RWPE2 (cell line): ENCODE data around the gene TRAF1.

Source experiments
- ATAC-seq: fragments of 200-7000 bp; cut with Tn5 transposase; 3 replicates; pipeline ENCODE4 v1.9.1; 2021; ENCODE audit warnings: low read depth
- DNase-seq: peaks from one replicate; pipeline ENCODE4 v3.0.0-alpha.2; 2020; ENCODE audit warnings: low spot score
- H3K27ac ChIP-seq: fragments of 450-650 bp; 2 replicates; pipeline ENCODE4 v1.5.1; 2017; ENCODE audit warnings: mild to moderate bottlenecking; ENCODE audit not compliant: poor library complexity, severe bottlenecking
- H3K27me3 ChIP-seq: fragments of 250-450 bp; sonication (Bioruptor Pico); 2 replicates; pipeline ENCODE4 v1.5.1; 2021; ENCODE audit warnings: mild to moderate bottlenecking, moderate library complexity; ENCODE audit not compliant: insufficient read depth, poor library complexity, severe bottlenecking
- H3K36me3 ChIP-seq: fragments of 250-450 bp; sonication (Bioruptor Pico); 2 replicates; pipeline ENCODE4 v1.5.1; 2020; ENCODE audit warnings: low read depth, mild to moderate bottlenecking, moderate library complexity
- H3K4me1 ChIP-seq: fragments of 250-450 bp; sonication (Bioruptor Pico); 2 replicates; pipeline ENCODE4 v1.5.1; 2021; ENCODE audit warnings: mild to moderate bottlenecking, moderate library complexity; ENCODE audit not compliant: insufficient read depth, poor library complexity, severe bottlenecking
- H3K4me3 ChIP-seq: fragments of 250-450 bp; sonication (Bioruptor Pico); 2 replicates; pipeline ENCODE4 v1.5.1; 2021; ENCODE audit warnings: mild to moderate bottlenecking, moderate library complexity; ENCODE audit not compliant: severe bottlenecking
- H3K9me3 ChIP-seq: fragments of 250-450 bp; sonication (Bioruptor Pico); 2 replicates; pipeline ENCODE4 v1.5.1; 2021; ENCODE audit warnings: mild to moderate bottlenecking, moderate library complexity; ENCODE audit not compliant: severe bottlenecking
- TF ChIP-seq, protein P1 (sequence below): fragments of 450-650 bp; IDR thresholded peaks from one replicate; pipeline ENCODE4 v1.5.1; 2017; ENCODE audit warnings: mild to moderate bottlenecking, moderate library complexity; ENCODE audit not compliant: poor library complexity, severe bottlenecking

The TRAF1 gene

DNA sequence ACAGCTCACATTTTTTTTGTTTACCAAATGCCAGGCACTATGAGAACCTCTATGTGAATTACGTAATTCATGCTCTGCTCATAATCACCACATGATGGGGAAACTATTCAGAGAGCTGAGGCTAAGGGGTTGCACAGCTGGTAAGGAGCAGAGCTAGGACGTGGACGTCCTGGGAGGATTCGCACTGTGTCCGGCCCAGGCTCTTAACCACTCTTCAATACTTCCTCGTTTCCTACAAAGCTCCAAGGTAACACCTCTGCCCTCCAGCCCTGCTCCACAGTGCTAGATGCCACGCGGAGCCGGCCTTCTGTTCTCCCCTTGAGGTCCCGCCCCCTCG, 58.3 kb downstream of the TRAF1 start:
- TF ChIP-seq, protein P1, sequence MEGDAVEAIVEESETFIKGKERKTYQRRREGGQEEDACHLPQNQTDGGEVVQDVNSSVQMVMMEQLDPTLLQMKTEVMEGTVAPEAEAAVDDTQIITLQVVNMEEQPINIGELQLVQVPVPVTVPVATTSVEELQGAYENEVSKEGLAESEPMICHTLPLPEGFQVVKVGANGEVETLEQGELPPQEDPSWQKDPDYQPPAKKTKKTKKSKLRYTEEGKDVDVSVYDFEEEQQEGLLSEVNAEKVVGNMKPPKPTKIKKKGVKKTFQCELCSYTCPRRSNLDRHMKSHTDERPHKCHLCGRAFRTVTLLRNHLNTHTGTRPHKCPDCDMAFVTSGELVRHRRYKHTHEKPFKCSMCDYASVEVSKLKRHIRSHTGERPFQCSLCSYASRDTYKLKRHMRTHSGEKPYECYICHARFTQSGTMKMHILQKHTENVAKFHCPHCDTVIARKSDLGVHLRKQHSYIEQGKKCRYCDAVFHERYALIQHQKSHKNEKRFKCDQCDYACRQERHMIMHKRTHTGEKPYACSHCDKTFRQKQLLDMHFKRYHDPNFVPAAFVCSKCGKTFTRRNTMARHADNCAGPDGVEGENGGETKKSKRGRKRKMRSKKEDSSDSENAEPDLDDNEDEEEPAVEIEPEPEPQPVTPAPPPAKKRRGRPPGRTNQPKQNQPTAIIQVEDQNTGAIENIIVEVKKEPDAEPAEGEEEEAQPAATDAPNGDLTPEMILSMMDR: no peak
- no peaks in the 10 kb centered on the region for H3K9me3 ChIP-seq
- H3K27me3 ChIP-seq: no peaks in the 10 kb centered on the region
- no peak for DNase-seq
- peak overlapping the region; percentile 14 for H3K27ac ChIP-seq
- peaks cover 84% of the 10 kb centered on the region for H3K36me3 ChIP-seq
- peak; percentile 20; the same call in 2 of the 3 replicates for ATAC-seq
- peak overlapping the region; percentile 18 for H3K4me3 ChIP-seq
- peaks cover 9% of the 10 kb centered on the region for H3K4me1 ChIP-seq

DNA sequence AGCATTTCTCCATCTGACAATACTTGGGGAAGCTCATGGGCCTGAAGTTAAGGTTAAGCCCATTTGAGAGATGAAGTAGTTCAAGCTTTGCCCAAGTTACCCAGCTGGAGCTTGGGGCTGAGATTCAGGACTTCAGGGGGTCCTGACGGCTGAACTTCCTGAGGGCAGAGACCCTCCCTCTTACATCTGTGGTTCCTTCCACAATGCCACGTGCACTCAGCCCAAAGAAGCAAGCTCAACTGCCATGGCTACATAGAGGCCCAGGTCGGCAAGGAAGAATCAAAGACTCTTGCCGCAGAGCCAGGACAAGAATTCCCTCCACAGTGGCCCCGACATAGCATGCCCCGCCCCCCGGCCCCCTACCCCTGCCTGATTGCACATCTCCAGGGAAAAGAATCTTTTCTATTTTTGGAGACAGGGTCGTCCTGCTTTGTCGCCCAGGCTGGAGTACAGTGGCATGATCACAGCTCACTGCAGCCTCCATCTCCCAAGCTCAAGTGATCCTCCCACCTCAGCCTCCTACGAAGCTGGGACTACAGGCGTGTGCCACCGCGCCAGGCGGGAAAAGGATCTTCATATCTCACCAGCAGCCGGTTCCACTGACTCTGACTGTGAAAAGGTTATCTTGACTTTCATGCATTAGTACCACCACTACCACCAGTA, 58.8 kb downstream of the TRAF1 start:
- Histone ChIP-seq H3K4me1 (peaks cover 5% of the 10 kb centered on the region), H3K27ac (peak overlapping the region; percentile 14), H3K4me3 (no peak overlapping the region), H3K36me3 (peaks cover 81% of the 10 kb centered on the region), H3K9me3 (no peaks in the 10 kb centered on the region), H3K27me3 (no peaks in the 10 kb centered on the region)
- TF ChIP-seq, protein P1: no peak
- DNase-seq (no peak), ATAC-seq (no peak)

DNA sequence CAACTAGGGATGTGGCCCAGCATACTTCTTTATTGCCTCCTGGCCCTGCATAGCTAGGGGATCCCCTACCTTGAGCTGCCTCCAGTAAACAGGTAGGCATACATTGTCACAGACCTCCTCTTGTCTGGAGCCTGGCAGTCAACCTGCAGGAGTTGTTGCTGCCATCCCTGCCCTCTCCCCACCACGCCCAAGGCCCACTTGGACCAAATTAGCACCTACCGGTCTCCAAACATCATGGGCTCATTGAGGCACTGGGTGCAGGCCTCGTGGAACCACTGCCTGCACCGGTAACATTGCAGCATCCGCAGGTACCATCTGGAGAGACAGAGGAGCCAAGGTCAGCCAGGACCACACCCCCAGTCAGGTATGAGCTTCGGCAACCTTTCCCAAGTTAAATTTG, 59.9 kb downstream of the TRAF1 start:
- Histone ChIP-seq H3K4me3 (no peak overlapping the region), H3K4me1 (peaks cover 5% of the 10 kb centered on the region), H3K9me3 (no peaks in the 10 kb centered on the region), H3K27ac (no peak overlapping the region), H3K27me3 (no peaks in the 10 kb centered on the region), H3K36me3 (peaks cover 82% of the 10 kb centered on the region)
- no peak for ATAC-seq
- TF ChIP-seq, protein P1: no peak
- no peak for DNase-seq

DNA sequence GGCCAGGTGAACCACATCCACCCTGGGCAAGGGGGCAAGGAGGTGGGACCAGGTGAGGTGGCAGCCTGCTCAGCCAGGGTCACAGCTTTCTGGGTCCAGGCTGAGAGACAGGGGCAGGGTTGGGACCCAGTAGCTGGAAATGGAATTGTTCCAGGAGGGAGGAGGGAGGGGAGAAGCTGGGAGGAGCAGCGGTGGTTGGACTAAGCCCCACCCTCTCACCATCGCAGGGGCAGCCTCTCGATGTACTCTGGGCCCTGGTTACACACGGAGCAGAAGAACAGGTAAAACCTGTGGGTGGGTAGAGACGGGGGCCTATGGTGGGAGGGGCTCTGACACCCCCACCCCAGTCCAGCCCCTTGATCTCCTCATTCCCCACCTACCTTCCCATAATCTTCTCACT, 60.8 kb downstream of the TRAF1 start:
- TF ChIP-seq, protein P1: no peak
- H3K4me3 ChIP-seq: no peak overlapping the region
- H3K27ac ChIP-seq: no peak overlapping the region
- H3K27me3 ChIP-seq: no peaks in the 10 kb centered on the region
- no peak for ATAC-seq
- H3K4me1 ChIP-seq: peaks cover 5% of the 10 kb centered on the region
- no peaks in the 10 kb centered on the region for H3K9me3 ChIP-seq
- peaks cover 81% of the 10 kb centered on the region for H3K36me3 ChIP-seq
- no peak for DNase-seq

DNA sequence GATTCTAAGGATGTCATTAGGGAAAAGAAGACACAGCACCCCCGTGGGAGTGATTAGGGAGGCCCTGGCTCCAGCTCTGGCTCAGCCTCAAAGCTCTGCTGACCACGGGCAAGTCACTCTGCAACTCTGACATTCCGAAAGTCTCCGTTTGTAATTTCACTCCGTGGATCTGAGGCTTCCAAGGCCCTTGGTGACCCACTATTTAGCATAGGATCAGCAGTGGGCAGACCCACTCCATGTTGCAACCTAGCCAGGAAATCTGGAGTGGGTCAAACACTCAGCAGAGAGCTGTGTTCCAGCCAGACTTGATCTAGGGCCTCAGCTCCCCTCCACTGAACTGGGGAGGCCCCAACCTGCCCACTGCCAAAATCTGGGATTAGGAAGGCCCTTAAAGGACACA, 61.4 kb downstream of the TRAF1 start:
- peaks cover 83% of the 10 kb centered on the region for H3K36me3 ChIP-seq
- ATAC-seq: no peak

More for the DNA sequence above, 61.4 kb downstream of the TRAF1 start:
- no peak overlapping the region for H3K27ac ChIP-seq
- H3K9me3 ChIP-seq: no peaks in the 10 kb centered on the region
- H3K4me1 ChIP-seq: peaks cover 5% of the 10 kb centered on the region
- TF ChIP-seq, protein P1: no peak
- no peak overlapping the region for H3K4me3 ChIP-seq
- DNase-seq: no peak
- H3K27me3 ChIP-seq: no peaks in the 10 kb centered on the region
